IMR-90 (cell line): ENCODE measurements around the gene ZNF423. TPM values are rescaled to one million over a fixed set of nuclear protein-coding genes. Genes with fewer than 3 reads are reported as not detected.

Source experiments
- ATAC-seq: fragments of 200-7000 bp; cut with Tn5 transposase; 2 replicates; pipeline ENCODE4 v1.9.1; 2020; ENCODE audit warnings: low read depth, mild to moderate bottlenecking, moderate library complexity
- BruUV-seq: library from RNA; stranded (reverse); fragments of 400-500 nt; replicated peaks from 2 replicates; lab custom pipeline; 2021; lab: Mats Ljungman, UMichigan
- CTCF ChIA-PET: fragments of 300-600 bp; formaldehyde crosslinking; extraction: SDS; loops from one replicate; lab custom pipeline; 2021; ENCODE audit warnings: antibody characterized with exemption; lab: Yijun Ruan, JAX
- POLR2A ChIA-PET: fragments of 300-600 bp; sonication (Branson Sonifier 250); formaldehyde crosslinking; loops from one replicate; lab custom pipeline; 2022; ENCODE audit warnings: antibody characterized with exemption; ENCODE audit not compliant: unreplicated experiment; lab: Charles Lee
- DNase-seq: peaks from one replicate; pipeline ENCODE4 v3.0.0; 2013
- H2AFZ ChIP-seq: replicated peaks from 2 replicates; pipeline ENCODE3; 2013; ENCODE audit warnings: low read length, mild to moderate bottlenecking; ENCODE audit not compliant: poor library complexity
- H2AK5ac ChIP-seq: 2 replicates; pipeline ENCODE4 v1.6.1; 2013; ENCODE audit warnings: low read depth, low read length, inconsistent platforms
- H2AK9ac ChIP-seq: replicated peaks from 2 replicates; pipeline ENCODE3; 2013; ENCODE audit warnings: mild to moderate bottlenecking, low read depth, low read length, moderate library complexity; ENCODE audit not compliant: poor library complexity
- H2BK120ac ChIP-seq: 2 replicates; pipeline ENCODE4 v1.6.1; 2013; ENCODE audit warnings: low read depth, low read length, inconsistent platforms
- H2BK15ac ChIP-seq: 3 replicates; pipeline ENCODE4 v1.6.1; 2013; ENCODE audit warnings: low read depth, low read length, inconsistent platforms
- H2BK20ac ChIP-seq: 2 replicates; pipeline ENCODE4 v1.6.1; 2013; ENCODE audit warnings: low read depth, mild to moderate bottlenecking, inconsistent platforms, low read length, moderate library complexity
- H2BK5ac ChIP-seq: 2 replicates; pipeline ENCODE4 v1.6.1; 2013; ENCODE audit warnings: mild to moderate bottlenecking, low read depth, low read length, inconsistent platforms; ENCODE audit not compliant: poor library complexity, severe bottlenecking
- H3K14ac ChIP-seq: replicated peaks from 2 replicates; pipeline ENCODE4 v1.6.1; 2013; ENCODE audit warnings: low read depth, low read length, inconsistent platforms
- H3K18ac ChIP-seq: 2 replicates; pipeline ENCODE4 v1.6.1; 2013; ENCODE audit warnings: low read depth, low read length, control low read depth
- H3K23ac ChIP-seq: 2 replicates; pipeline ENCODE4 v1.6.1; 2013; ENCODE audit warnings: low read depth, low read length, inconsistent platforms
- H3K27ac ChIP-seq: 2 replicates; pipeline ENCODE4 v1.5.1; 2013; ENCODE audit warnings: mild to moderate bottlenecking, control low read depth, low read length; ENCODE audit not compliant: insufficient read depth
- H3K27me3 ChIP-seq: 2 replicates; pipeline ENCODE4 v1.6.1; 2013; ENCODE audit warnings: low read length; ENCODE audit not compliant: control insufficient read depth, insufficient read depth
- H3K36me3 ChIP-seq: 2 replicates; pipeline ENCODE4 v1.6.1; 2013; ENCODE audit warnings: low read length, mixed read lengths; ENCODE audit not compliant: control insufficient read depth, insufficient read depth
- H3K4ac ChIP-seq: 2 replicates; pipeline ENCODE4 v1.6.1; 2013; ENCODE audit warnings: low read depth, low read length, inconsistent platforms
- H3K4me1 ChIP-seq: 2 replicates; pipeline ENCODE4 v1.6.1; 2013; ENCODE audit warnings: low read length, mixed read lengths; ENCODE audit not compliant: control insufficient read depth, insufficient read depth
- H3K4me2 ChIP-seq: 2 replicates; pipeline ENCODE4 v1.6.1; 2013; ENCODE audit warnings: low read depth, mild to moderate bottlenecking, control low read depth, low read length, moderate library complexity
- H3K4me3 ChIP-seq: 2 replicates; pipeline ENCODE4 v1.5.1; 2013; ENCODE audit warnings: low read depth, mild to moderate bottlenecking, control low read depth, low read length, moderate library complexity; ENCODE audit not compliant: insufficient read depth
- H3K56ac ChIP-seq: 2 replicates; pipeline ENCODE4 v1.6.1; 2013; ENCODE audit warnings: low read length, inconsistent platforms; ENCODE audit not compliant: insufficient read depth; ENCODE audit errors: extremely low read depth
- H3K79me1 ChIP-seq, 2 experiments: 2 replicates each; pipeline ENCODE4 v1.6.1; 2013; ENCODE audit warnings: low read length in 2 of 2, inconsistent platforms in 1 of 2, low read depth in 1 of 2
- H3K9ac ChIP-seq: 2 replicates; pipeline ENCODE4 v1.6.1; 2013; ENCODE audit warnings: low read depth, low read length, control low read depth
- H3K9me1 ChIP-seq: 2 replicates; pipeline ENCODE4 v1.6.1; 2013; ENCODE audit warnings: low read length, inconsistent platforms; ENCODE audit not compliant: insufficient read depth
- H3K9me3 ChIP-seq: 2 replicates; pipeline ENCODE4 v1.6.1; 2013; ENCODE audit warnings: low read length; ENCODE audit not compliant: control insufficient read depth, insufficient read depth
- H4K20me1 ChIP-seq: 2 replicates; pipeline ENCODE4 v1.6.1; 2013; ENCODE audit warnings: low read length, inconsistent platforms; ENCODE audit not compliant: insufficient read depth
- H4K5ac ChIP-seq: 2 replicates; pipeline ENCODE4 v1.6.1; 2013; ENCODE audit warnings: mild to moderate bottlenecking, low read depth, low read length, control low read depth
- H4K8ac ChIP-seq, 2 experiments: 2 replicates each; pipeline ENCODE4 v1.6.1; 2013; ENCODE audit warnings: low read depth in 2 of 2, low read length in 2 of 2, control low read depth in 1 of 2, inconsistent platforms in 1 of 2
- H4K91ac ChIP-seq: 2 replicates; pipeline ENCODE4 v1.6.1; 2013; ENCODE audit warnings: low read depth, low read length, inconsistent platforms; ENCODE audit not compliant: insufficient read depth
- CHD1 ChIP-seq: IDR thresholded peaks from 2 replicates; pipeline ENCODE4 v1.6.1; 2012; ENCODE audit warnings: low read depth, low read length, improper control_type of control experiment
- NFE2L2 ChIP-seq: fragments of 150-350 bp; IDR thresholded peaks from 2 replicates; pipeline ENCODE4 v1.6.1; 2016; ENCODE audit warnings: low read depth, mild to moderate bottlenecking, low read length
- WGBS, 2 experiments: methylation state at CpG; one replicate each; pipeline versions ENCODE4 v1.1.5 to v1.1.7; 2013; ENCODE audit warnings: missing lambda C conversion rate in 2 of 2; ENCODE audit not compliant: insufficient read length in 1 of 2; ENCODE audit errors: extremely low coverage in 2 of 2; 5-methylcytosine and 5-hydroxymethylcytosine counted together
- dilution Hi-C: fragments of 300-500 bp; cut with HindIII; formaldehyde crosslinking; loops from one replicate; pipeline ENCODE4 v1.14.3; 2018; ENCODE audit warnings: low sequenced_read_pairs; ENCODE audit not compliant: unreplicated experiment
- in situ Hi-C: fragments of 300-500 bp; cut with MboI; formaldehyde crosslinking; loops from 3 replicates; pipeline ENCODE4 v1.14.3; 2019; ENCODE audit warnings: low sequenced_read_pairs, inconsistent platforms, mixed read lengths
- intact Hi-C: fragments of 100-400 bp; cut with micrococcal nuclease; formaldehyde crosslinking; loops from 2 replicates; pipeline ENCODE4 v1.10.0; 2022
- polyA plus RNA-seq, 3 experiments: library from polyadenylated mRNA; depleted of rRNA; stranded (reverse); fragments of >200 nt; gene quantifications; 2 replicates each; pipeline ENCODE4 v1.2.3, GENCODE V29; 2012; ENCODE audit warnings: low replicate concordance in 1 of 3
- total RNA-seq: library from RNA; depleted of rRNA; stranded (reverse); fragments of >200 nt; gene quantifications from 2 replicates; pipeline ENCODE4 v1.2.3, GENCODE V29; 2012

The ZNF423 gene
- total and polyA plus RNA-seq, 2 of the 4 experiments (the other 2 are of a cell fraction) = under 0.01 to 0.10 TPM

- ATAC-seq = no peak
- in situ Hi-C loops = no loop called here
- no peak overlapping the region for H3K4me3 ChIP-seq
- no peaks in the 10 kb centered on the region for H3K9me1 ChIP-seq
- no peak overlapping the region for H3K18ac ChIP-seq
- H3K9me3 ChIP-seq = no peaks in the 10 kb centered on the region
- dilution Hi-C loops = no loop called here
- ChIA-PET CTCF (no interaction called here), POLR2A (no interaction called here)
- no peak overlapping the region for H2AFZ ChIP-seq
- no peak overlapping the region for H3K14ac ChIP-seq
- DNase-seq = no peak
- H3K4me2 ChIP-seq = no peak overlapping the region
- H2AK5ac ChIP-seq = no peak overlapping the region
- no peaks in the 10 kb centered on the region for H3K79me1 ChIP-seq
- no TSS peak for BruUV-seq
- intact Hi-C loops = no loop called here
- no peak overlapping the region for H3K23ac ChIP-seq
- no peak overlapping the region for H4K5ac ChIP-seq
- H2BK120ac ChIP-seq = no peak overlapping the region
- no peak overlapping the region for H2BK5ac ChIP-seq
- no peak overlapping the region for H3K27ac ChIP-seq
- H2AK9ac ChIP-seq = no peak overlapping the region
- no peak overlapping the region for H4K91ac ChIP-seq
- H2BK15ac ChIP-seq = no peak overlapping the region
- H3K36me3 ChIP-seq = no peaks in the 10 kb centered on the region
- H3K9ac ChIP-seq = no peak overlapping the region
- H3K56ac ChIP-seq = no peak overlapping the region
- H4K8ac ChIP-seq = no peak overlapping the region
- H3K4ac ChIP-seq = no peak overlapping the region
- no peaks in the 10 kb centered on the region for H3K4me1 ChIP-seq
- no peak overlapping the region for H2BK20ac ChIP-seq
- TF ChIP-seq NFE2L2 = no peak
- TF ChIP-seq CHD1 = no peak
- H3K27me3 ChIP-seq = peaks cover 3% of the 10 kb centered on the region; the same call in 1 of the 2 replicates
- H4K20me1 ChIP-seq = no peaks in the 10 kb centered on the region
- 95% methylated on average over 4 of the region's 13 CpGs; no CpG with 5 or more reads in 1 of the 2 experiments for WGBS, 2 experiments
Measured at GRCh38 chr16:49746545-49746944, 109.4 kb downstream of the ZNF423 start.
